HG03575 (cell line): ENCODE measurements around the gene ZNF577.

ENCODE experiments used
- ATAC-seq: cut with Tn5 transposase; IDR thresholded peaks from one replicate; pipeline ENCODE4 v1.9.1; 2021; ENCODE audit not compliant: unreplicated experiment, insufficient number of reproducible peaks, low FRiP score; ENCODE audit errors: extremely low read depth

The ZNF577 gene

DNA sequence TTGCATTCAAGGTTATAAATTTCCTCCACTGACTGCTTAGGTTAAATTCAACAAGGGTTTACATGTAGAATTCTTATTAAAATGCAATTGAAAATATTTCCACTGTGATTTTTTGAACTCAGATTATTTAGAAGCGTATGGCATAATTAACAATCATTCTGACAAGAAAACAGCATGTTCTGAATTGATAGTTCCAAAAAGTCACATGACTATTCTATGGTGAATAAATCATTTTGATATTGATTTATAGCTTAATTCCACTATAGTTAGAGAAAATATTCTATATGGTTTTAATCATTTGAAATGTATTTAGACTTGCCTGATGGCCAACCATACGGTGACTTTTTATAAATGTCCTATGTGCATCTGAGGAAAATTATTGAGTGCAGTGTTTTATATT, 3.0 kb downstream of the ZNF577 start:
- no peak for ATAC-seq

DNA sequence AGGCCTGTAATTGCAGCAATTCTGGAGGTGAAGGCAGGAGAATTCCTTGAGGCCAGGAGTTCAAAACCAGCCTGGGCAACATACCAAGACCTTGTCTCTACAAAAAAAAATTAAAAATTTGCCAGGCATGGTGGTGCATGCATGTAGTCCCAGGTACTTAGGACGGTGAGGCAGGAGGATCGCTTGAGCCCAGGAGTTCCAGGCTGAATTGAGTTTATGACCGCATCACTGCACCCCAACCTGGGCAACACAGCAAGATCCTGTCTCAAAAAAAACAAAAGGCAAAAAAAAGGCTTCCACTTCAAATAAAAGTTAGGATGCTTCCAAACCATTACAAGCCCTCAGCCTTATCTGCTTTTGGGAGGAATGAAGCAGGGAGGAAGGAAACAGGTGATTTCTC, 5.2 kb downstream of the ZNF577 start:
- no peak for ATAC-seq

DNA sequence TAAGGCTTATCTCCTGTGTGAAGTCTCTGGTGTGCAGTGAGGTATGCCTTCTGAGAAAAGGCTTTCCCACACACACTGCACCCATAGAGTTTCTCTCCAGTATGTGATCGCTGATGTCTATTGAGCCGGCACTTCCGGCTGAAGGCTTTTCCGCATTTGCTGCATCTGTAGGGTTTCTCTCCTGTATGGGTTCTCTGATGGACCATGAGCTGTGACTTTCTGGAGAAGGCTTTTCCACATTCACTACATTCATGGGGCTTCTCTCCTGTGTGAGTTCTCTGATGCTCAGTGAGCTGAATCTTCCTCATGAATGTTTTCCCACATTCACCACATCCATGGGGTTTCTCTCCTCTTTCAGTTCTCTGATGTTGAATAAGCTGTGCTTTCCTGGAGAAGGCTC, 14.7 kb downstream of the ZNF577 start:
- no peak for ATAC-seq

DNA sequence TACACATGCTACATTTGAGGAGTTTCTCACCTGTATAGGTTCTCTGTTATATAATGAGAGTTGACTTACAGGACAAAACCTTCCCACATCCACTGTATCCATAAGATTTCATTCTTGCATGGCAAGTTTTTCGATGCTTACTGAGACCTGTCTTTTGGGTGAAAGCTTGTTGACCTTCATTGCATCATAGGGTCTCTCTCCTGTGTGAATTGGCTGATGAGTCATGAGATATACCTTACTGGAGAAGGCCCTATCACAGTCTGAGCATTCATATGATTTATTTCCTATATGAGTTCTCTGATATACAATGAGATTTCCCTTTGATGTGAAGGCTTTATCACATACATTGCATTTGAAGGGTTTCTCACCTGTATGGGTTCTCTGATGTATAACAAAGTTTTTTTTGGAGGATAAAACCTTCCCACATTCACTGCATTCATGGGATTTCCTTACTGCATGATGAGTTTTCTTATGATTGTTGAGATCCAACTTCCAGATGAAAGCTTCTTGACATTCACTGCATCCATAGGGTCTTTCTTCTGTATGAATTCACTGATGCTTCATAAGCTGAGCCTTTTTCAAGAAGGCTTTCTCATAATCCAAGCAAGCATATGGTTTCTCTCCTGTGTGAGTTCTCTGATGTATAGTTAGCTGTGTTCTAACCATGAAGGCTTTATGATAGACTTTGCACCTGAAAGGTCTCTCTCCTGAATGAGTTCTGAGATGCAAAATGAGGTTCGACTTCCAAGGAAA, 25.7 kb downstream of the ZNF577 start:
- ATAC-seq, result no peak

DNA sequence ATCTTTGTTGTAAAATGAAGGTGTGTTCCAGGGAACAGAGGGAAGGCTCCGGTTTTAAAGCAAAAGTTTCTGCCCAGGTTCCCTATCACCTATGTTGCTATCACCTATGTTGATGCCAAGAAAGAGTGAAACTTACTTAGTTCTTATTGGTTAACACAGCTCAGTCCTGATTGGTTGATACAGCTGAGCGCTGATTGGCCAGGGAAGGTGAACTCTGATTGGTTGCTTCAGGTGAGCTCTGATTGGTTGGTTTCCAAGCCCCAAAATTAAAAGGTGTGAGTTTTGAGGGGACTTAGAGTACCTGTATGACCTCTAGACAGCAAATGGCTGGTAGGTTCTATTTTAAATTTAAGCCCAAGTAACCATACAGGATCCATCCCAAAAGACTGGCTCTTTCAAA, 50.6 kb downstream of the ZNF577 start:
- no peak for ATAC-seq

DNA sequence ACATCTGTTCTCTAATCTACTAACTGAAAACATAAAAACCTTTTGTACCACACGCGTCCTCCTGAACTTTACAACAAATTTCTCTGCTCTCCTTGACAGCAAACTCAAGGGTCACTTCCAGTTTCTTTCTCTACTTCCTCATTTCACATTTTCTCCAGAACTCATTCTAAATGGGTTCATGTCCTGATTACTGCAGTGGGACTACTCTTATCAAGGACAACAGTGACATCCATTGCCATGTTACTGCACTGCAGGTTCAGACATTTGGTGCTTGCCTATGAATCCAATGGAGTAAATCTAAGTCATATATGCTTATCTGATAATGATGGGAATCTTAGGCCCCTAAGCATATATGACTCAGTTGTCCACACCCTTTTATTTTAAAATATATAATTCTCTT, 57.5 kb downstream of the ZNF577 start:
- ATAC-seq, result no peak

DNA sequence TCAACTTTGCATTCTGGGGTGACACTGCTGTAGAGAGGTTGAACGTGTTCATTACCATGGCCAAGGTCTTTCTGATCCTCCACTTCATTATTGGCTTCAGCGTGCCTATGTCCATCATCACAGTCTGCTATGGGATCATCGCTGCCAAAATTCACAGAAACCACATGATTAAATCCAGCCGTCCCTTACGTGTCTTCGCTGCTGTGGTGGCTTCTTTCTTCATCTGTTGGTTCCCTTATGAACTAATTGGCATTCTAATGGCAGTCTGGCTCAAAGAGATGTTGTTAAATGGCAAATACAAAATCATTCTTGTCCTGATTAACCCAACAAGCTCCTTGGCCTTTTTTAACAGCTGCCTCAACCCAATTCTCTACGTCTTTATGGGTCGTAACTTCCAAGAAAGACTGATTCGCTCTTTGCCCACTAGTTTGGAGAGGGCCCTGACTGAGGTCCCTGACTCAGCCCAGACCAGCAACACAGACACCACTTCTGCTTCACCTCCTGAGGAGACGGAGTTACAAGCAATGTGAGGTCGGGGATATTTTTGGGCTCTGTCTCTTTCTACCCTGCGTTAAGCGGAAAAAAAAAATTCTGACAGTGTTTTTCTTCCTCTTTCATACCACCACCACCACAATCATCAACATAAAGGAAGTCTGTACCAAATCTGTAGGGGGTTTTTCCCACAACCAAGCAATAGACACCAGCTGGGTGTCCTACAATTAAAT, 63.3 kb downstream of the ZNF577 start:
- ATAC-seq, result no peak

DNA sequence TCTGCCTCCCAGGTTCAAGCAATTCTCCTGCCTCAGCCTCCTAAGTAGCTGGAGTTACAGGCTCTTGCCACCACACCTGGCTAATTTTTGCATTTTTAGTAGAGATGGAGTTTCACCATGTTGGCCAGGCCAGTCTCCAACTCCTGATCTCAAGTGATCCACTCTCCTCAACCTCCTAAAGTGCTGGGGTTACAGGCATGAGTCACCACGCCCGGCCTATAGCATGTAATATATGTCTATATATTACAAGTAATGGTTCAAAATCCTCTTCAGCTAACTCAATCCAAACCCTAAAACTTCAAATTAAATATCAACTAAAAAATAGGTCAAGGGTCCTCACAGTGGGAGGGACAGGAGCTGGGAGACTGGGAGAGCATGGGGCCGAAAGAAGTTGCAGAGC, 64.8 kb downstream of the ZNF577 start:
- ATAC-seq, result no peak

DNA sequence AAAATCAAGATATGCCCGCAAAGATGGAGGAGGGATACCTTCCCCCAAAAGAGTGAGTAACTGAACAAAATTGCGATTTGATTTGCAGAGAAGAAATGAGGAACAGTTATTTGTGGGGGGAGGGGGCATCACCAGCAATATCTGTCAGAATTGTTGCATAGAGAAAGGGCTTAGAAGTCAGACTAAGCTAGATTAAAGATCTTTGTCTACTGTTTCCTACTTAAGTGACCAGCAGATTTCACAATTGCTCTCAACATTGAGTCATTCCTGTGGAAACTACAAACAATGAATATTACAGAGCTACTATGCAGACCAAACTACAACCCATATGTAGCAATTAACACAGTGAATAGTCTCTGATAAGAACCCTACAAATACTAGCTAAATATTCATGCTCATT, 65.4 kb downstream of the ZNF577 start:
- ATAC-seq, result no peak

DNA sequence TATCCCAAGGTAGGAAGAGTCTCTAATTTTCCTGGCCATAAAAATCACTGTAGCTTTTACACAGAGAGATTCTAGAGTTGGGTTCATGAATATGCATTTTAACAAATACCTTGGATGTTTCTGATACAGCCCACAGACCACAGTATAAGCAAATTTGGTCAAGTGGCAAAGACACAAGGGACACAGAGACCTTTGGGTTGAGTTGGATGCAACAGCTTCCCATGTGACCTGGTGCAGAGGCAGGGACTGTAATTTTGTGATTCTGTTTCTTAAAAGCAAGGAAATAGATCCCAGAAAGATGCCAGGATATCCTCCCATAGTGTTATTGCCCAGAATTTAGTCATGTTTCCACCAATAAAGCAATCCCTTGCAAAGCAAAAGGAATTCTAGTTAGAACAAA, 65.8 kb downstream of the ZNF577 start:
- ATAC-seq, result no peak

DNA sequence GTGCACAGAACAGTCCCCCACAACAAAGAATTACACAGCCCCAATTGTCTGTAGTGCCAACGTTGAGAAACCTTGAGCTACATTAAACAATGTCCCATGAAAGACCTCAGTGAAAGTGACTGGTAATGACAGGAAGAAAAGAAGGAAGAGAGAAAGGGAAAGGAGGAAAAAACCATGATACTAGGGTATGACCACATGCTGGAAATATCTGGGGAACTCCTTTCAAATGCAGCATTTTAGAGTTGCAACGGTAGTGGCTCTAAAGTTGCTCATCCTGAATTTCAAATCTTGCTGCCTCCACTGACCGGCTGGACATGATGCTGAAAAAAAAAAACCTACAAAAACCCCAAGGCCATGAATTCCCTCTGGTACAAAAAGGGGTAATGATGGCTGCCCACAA, 66.3 kb downstream of the ZNF577 start:
- ATAC-seq, result no peak
